ENCODE data around the gene LAGE3.

DNA sequence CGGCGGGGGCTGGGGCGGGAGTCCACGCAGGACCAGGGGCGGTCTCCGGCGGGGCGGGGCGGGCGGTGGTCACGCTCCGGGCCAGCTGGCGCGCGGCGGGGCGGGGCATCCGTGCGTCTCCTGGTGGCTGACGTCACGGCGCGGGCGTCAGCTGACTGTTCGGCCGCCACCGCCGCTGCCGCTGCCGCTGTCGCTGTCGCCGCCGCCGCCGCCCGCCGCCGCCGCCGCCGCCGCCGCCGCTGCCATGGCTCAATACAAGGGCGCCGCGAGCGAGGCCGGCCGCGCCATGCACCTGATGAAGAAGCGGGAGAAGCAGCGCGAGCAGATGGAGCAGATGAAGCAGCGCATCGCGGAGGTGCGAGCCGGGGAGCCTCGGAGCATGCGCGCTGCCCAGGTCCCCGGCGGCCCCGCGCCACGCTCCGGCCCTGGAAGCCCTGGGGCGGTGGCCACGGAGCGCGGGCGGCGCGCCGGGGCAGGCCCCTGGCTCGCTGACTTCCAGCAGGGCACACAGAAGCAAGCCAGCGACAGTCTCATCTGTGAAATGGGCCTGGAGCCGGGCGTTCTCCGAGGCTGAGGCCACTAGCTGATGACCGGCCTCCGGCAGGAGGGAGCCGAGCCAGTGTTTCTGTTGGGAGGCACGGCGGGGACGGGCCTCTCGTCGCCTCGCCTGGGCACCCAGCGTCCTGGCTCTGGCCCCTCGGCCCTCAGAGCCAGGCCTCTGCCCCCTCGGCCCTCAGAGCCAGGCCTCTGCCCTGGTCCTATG, 34.9 kb downstream of the LAGE3 start, which contains the start of gene FAM50A:
- TF ChIP-seq, protein P1, sequence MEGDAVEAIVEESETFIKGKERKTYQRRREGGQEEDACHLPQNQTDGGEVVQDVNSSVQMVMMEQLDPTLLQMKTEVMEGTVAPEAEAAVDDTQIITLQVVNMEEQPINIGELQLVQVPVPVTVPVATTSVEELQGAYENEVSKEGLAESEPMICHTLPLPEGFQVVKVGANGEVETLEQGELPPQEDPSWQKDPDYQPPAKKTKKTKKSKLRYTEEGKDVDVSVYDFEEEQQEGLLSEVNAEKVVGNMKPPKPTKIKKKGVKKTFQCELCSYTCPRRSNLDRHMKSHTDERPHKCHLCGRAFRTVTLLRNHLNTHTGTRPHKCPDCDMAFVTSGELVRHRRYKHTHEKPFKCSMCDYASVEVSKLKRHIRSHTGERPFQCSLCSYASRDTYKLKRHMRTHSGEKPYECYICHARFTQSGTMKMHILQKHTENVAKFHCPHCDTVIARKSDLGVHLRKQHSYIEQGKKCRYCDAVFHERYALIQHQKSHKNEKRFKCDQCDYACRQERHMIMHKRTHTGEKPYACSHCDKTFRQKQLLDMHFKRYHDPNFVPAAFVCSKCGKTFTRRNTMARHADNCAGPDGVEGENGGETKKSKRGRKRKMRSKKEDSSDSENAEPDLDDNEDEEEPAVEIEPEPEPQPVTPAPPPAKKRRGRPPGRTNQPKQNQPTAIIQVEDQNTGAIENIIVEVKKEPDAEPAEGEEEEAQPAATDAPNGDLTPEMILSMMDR (IDR thresholded peaks at IDR 0.05), result peak in 1 of 3 donors; percentile 27
- TF ChIP-seq EP300 (IDR thresholded peaks at IDR 0.05), result no peak

Measured in ovary (tissue), 3 donors.